ENCODE results near the gene ST6GALNAC5. TPM values are rescaled to one million over a fixed set of nuclear protein-coding genes. Genes with fewer than 3 reads are reported as not detected.
A peak's percentile ranks its signal among the peaks of the same experiment; 100 is the strongest.
"Not testable (repeated sequence)": the region's sequence is repeated elsewhere in the genome, so short reads cannot be mapped to it uniquely, and the experiment has no call there.

Gene ST6GALNAC5
- 30.7 and 35.9 TPM in 2 replicates for total RNA-seq (ENCODE audit: low replicate concordance)

- H3K27me3 Mint-ChIP-seq (ENCODE audit: insufficient read depth, low read depth): no peaks in the 10 kb centered on the region
Measured at GRCh38 chr1:76867342-76868130, at the start of gene ST6GALNAC5. ST6GALNAC5 (plus strand) TSS chr1:76867480.

GRCh38 chr1:76820028-76820427, 47.3 kb upstream of the ST6GALNAC5 start:
- Mint-ChIP-seq H3K4me1 (peaks cover 2% of the 10 kb centered on the region), H3K27ac (no peak overlapping the region), H3K4me3 (no peak overlapping the region), H3K36me3 (no peaks in the 10 kb centered on the region), H3K9me3 (no peaks in the 10 kb centered on the region), H3K27me3 (ENCODE audit: insufficient read depth, low read depth) (no peaks in the 10 kb centered on the region)
- H4K20me1 ChIP-seq (ENCODE audit: low read depth): no peaks in the 10 kb centered on the region
- no peak overlapping the region for H3K9ac ChIP-seq
- no peak overlapping the region for H2AFZ ChIP-seq (replicated peaks)
- no peak overlapping the region for H3K27ac ChIP-seq
- no peaks in the 10 kb centered on the region for H3K36me3 ChIP-seq
- no peaks in the 10 kb centered on the region for H3F3A ChIP-seq (ENCODE audit: low read depth)
- no peaks in the 10 kb centered on the region for H3K27me3 ChIP-seq
- DNase-seq (ENCODE audit: low spot score): no peak
- no peaks in the 10 kb centered on the region for H3K4me1 ChIP-seq
- H3K4me3 ChIP-seq: no peak overlapping the region
- no peaks in the 10 kb centered on the region for H3K79me2 ChIP-seq (ENCODE audit: low read depth)
- no peak overlapping the region for H3K4me2 ChIP-seq
- H3K9me3 ChIP-seq (ENCODE audit: low read depth): no peaks in the 10 kb centered on the region
- TF ChIP-seq EZH2 (IDR thresholded peaks at IDR 0.05) (no peak), CTCF (IDR thresholded peaks at IDR 0.05) (no peak), EZH2phosphoT487 (IDR thresholded peaks at IDR 0.05) (no peak)

More at GRCh38 chr1:76867342-76868130, at the start of gene ST6GALNAC5:
- Histone ChIP-seq H3K4me3 (peak within 1 kb of the TSS; percentile 93), H3K36me3 (no peaks in the 10 kb centered on the region), H3K9ac (peak within 1 kb of the TSS; percentile 43), H3F3A (ENCODE audit: low read depth) (no peaks in the 10 kb centered on the region), H2AFZ (replicated peaks) (peak within 1 kb of the TSS; percentile 97), H3K27me3 (peaks cover 15% of the 10 kb centered on the region), H3K4me1 (no peaks in the 10 kb centered on the region), H3K4me2 (peak within 1 kb of the TSS; percentile 96), H3K79me2 (ENCODE audit: low read depth) (peaks cover 15% of the 10 kb centered on the region), H4K20me1 (ENCODE audit: low read depth) (peaks cover 18% of the 10 kb centered on the region), H3K27ac (no peak within 1 kb of the TSS), H3K9me3 (ENCODE audit: low read depth) (no peaks in the 10 kb centered on the region)
- Mint-ChIP-seq H3K4me1 (peaks cover 32% of the 10 kb centered on the region), H3K36me3 (peaks cover 10% of the 10 kb centered on the region), H3K9me3 (no peaks in the 10 kb centered on the region), H3K4me3 (peak within 1 kb of the TSS; percentile 96), H3K27ac (peak within 1 kb of the TSS; percentile 77)
- DNase-seq (ENCODE audit: low spot score): peak; percentile 86
- peak; percentile 1 for TF ChIP-seq EZH2 (IDR thresholded peaks at IDR 0.05)
- no peak for TF ChIP-seq EZH2phosphoT487 (IDR thresholded peaks at IDR 0.05)
- TF ChIP-seq CTCF (IDR thresholded peaks at IDR 0.05): peak; percentile 30

- not testable (repeated sequence) for H3K4me1 Mint-ChIP-seq; H3K4me3 Mint-ChIP-seq; H3K9ac ChIP-seq; H3K27me3 ChIP-seq; H3K9me3 Mint-ChIP-seq; H4K20me1 ChIP-seq (ENCODE audit: low read depth); H3K79me2 ChIP-seq (ENCODE audit: low read depth); DNase-seq (ENCODE audit: low spot score); H3K27ac ChIP-seq; H3K36me3 ChIP-seq; H3K9me3 ChIP-seq (ENCODE audit: low read depth); H3K27ac Mint-ChIP-seq; H3K4me3 ChIP-seq; H2AFZ ChIP-seq (replicated peaks); H3K4me1 ChIP-seq; H3K4me2 ChIP-seq; H3K36me3 Mint-ChIP-seq; H3K27me3 Mint-ChIP-seq (ENCODE audit: insufficient read depth, low read depth); H3F3A ChIP-seq (ENCODE audit: low read depth)
Measured at GRCh38 chr1:76822961-76823360, 44.3 kb upstream of the ST6GALNAC5 start.

- H3K36me3 Mint-ChIP-seq: no peaks in the 10 kb centered on the region
- Histone ChIP-seq H3K9ac (no peak overlapping the region), H3K4me1 (no peaks in the 10 kb centered on the region), H3K27ac (no peak overlapping the region), H3K4me3 (no peak overlapping the region), H3K4me2 (no peak overlapping the region), H3F3A (ENCODE audit: low read depth) (no peaks in the 10 kb centered on the region), H3K79me2 (ENCODE audit: low read depth) (no peaks in the 10 kb centered on the region), H2AFZ (replicated peaks) (no peak overlapping the region), H3K36me3 (no peaks in the 10 kb centered on the region), H4K20me1 (ENCODE audit: low read depth) (no peaks in the 10 kb centered on the region), H3K9me3 (ENCODE audit: low read depth) (no peaks in the 10 kb centered on the region), H3K27me3 (no peaks in the 10 kb centered on the region)
- no peaks in the 10 kb centered on the region for H3K27me3 Mint-ChIP-seq (ENCODE audit: insufficient read depth, low read depth)
- no peak overlapping the region for H3K27ac Mint-ChIP-seq
- H3K4me3 Mint-ChIP-seq: no peak overlapping the region
- peaks cover 7% of the 10 kb centered on the region for H3K4me1 Mint-ChIP-seq
- H3K9me3 Mint-ChIP-seq: no peaks in the 10 kb centered on the region
- DNase-seq (ENCODE audit: low spot score): no peak
- TF ChIP-seq CTCF (IDR thresholded peaks at IDR 0.05) (no peak), EZH2 (IDR thresholded peaks at IDR 0.05) (no peak), EZH2phosphoT487 (IDR thresholded peaks at IDR 0.05) (no peak)
Measured at GRCh38 chr1:76824106-76824505, 43.2 kb upstream of the ST6GALNAC5 start.
